Measurements from ENCODE around the gene STRA8.

STRA8 gene

GRCh38 chr7:135233570-135233969 is at the start of gene STRA8:
TSS of gene STRA8 (plus strand) at chr7:135233838. CDS start at chr7:135240525, 6,687 bp downstream.
- in situ Hi-C loops (cut with MboI; ENCODE audit: low sequenced_read_pairs, unreplicated experiment): no loop called here
- no peak for DNase-seq (ENCODE audit: low spot score)
- TF ChIP-seq CTCF (IDR thresholded peaks at IDR 0.05; ENCODE audit: borderline replicate concordance, control extremely low read depth, extremely low read depth, insufficient read depth, missing control alignments): no peak

GRCh38 chr7:135184254-135184841 is 49.3 kb upstream of the STRA8 start:
- in situ Hi-C loops (cut with MboI; ENCODE audit: low sequenced_read_pairs, unreplicated experiment): no loop called here
- DNase-seq (ENCODE audit: low spot score): no peak
- no peak for TF ChIP-seq CTCF (IDR thresholded peaks at IDR 0.05; ENCODE audit: borderline replicate concordance, control extremely low read depth, extremely low read depth, insufficient read depth, missing control alignments)

GRCh38 chr7:135185471-135186260 is 48.0 kb upstream of the STRA8 start:
- TF ChIP-seq CTCF (IDR thresholded peaks at IDR 0.05; ENCODE audit: borderline replicate concordance, control extremely low read depth, extremely low read depth, insufficient read depth, missing control alignments): no peak
- DNase-seq (ENCODE audit: low spot score): peak; percentile 26
- in situ Hi-C loops (cut with MboI; ENCODE audit: low sequenced_read_pairs, unreplicated experiment): no loop called here

- in situ Hi-C loops (cut with MboI; ENCODE audit: low sequenced_read_pairs, unreplicated experiment): no loop called here
- DNase-seq (ENCODE audit: low spot score): peak; percentile 52
- TF ChIP-seq CTCF (IDR thresholded peaks at IDR 0.05; ENCODE audit: borderline replicate concordance, control extremely low read depth, extremely low read depth, insufficient read depth, missing control alignments): no peak
These were observed 47.4 kb upstream of the STRA8 start for GRCh38 chr7:135186261-135186540.

- TF ChIP-seq CTCF (IDR thresholded peaks at IDR 0.05; ENCODE audit: borderline replicate concordance, control extremely low read depth, extremely low read depth, insufficient read depth, missing control alignments): no peak
- in situ Hi-C loops (cut with MboI; ENCODE audit: low sequenced_read_pairs, unreplicated experiment): no loop called here
- DNase-seq (ENCODE audit: low spot score): peak; percentile 88
These were observed 46.8 kb upstream of the STRA8 start for GRCh38 chr7:135186841-135187253.

- in situ Hi-C loops (cut with MboI; ENCODE audit: low sequenced_read_pairs, unreplicated experiment): no loop called here
- TF ChIP-seq CTCF (IDR thresholded peaks at IDR 0.05; ENCODE audit: borderline replicate concordance, control extremely low read depth, extremely low read depth, insufficient read depth, missing control alignments): no peak
- DNase-seq (ENCODE audit: low spot score): peak; percentile 58
These were observed 45.2 kb upstream of the STRA8 start for GRCh38 chr7:135188298-135188984.

Measured in GM13976 (cell line).